ENCODE results near the gene AIFM2. TPM values are rescaled to one million over a fixed set of nuclear protein-coding genes. Genes with fewer than 3 reads are reported as not detected.

AIFM2 gene
- total and polyA plus RNA-seq, 4 donors: 5.0 to 20.3 (median 9.7) TPM

DNA sequence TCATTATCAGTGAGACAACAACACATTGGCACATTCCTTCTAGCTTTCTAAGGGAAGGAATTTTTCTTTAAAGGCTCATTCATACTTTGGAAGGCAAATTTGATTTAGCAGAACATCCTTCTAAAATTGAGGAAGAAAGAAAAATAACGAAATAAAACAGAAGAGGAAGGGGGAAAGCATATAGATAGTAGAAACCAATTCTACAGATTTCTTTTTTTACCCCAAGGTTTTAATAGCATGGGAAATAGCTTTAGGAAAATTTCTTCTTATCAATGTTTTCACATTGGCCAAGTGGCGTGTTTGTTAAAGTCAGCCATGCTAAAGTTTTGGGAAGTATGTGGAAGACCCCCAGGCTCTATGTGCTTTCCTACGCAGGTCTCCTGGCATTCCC, 44.3 kb downstream of the AIFM2 start:
- Histone ChIP-seq H3K9ac (ENCODE audit: low read depth in 1 of 2, low read length in 2 of 2) (no peak overlapping the region), H3K27ac (ENCODE audit: low read depth in 1 of 2, low read length in 2 of 2) (no peak overlapping the region), H3K36me3 (ENCODE audit: control insufficient read depth in 4 of 4, insufficient read depth in 3 of 4, low read depth in 1 of 4, low read length in 3 of 4) (no peaks in the 10 kb centered on the region), H3K9me3 (ENCODE audit: control insufficient read depth in 4 of 4, low read length in 3 of 4) (no peaks in the 10 kb centered on the region), H3K27me3 (ENCODE audit: control insufficient read depth in 4 of 4, insufficient read depth in 4 of 4, low read length in 3 of 4) (no peaks in the 10 kb centered on the region), H3K4me3 (ENCODE audit: low read depth in 1 of 3, low read length in 3 of 3) (no peak overlapping the region), H3K4me1 (ENCODE audit: control insufficient read depth in 4 of 4, insufficient read depth in 4 of 4, low read length in 3 of 4) (peaks cover 4 to 51% (median 32%) of the 10 kb centered on the region in 4 donors)
- TF ChIP-seq YY1 (IDR thresholded peaks at IDR 0.05) (no peak), RXRA (IDR thresholded peaks at IDR 0.05) (no peak), TAF1 (conservative IDR thresholded peaks at IDR 0.05) (no peak), CTCF (IDR thresholded peaks at IDR 0.05; ENCODE audit: low read depth, low read length, missing input control) (no peak), NR2F2 (IDR thresholded peaks at IDR 0.05) (no peak), JUND (IDR thresholded peaks at IDR 0.05) (no peak), SP1 (IDR thresholded peaks at IDR 0.05) (no peak), ATF3 (IDR thresholded peaks at IDR 0.05) (no peak), GABPA (IDR thresholded peaks at IDR 0.05 in 1 of 2, conservative IDR thresholded peaks at IDR 0.05 in 1 of 2) (no peak)
- TF ChIP-seq, protein P1, sequence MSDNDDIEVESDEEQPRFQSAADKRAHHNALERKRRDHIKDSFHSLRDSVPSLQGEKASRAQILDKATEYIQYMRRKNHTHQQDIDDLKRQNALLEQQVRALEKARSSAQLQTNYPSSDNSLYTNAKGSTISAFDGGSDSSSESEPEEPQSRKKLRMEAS (IDR thresholded peaks at IDR 0.05): no peak
- DNase-seq (ENCODE audit: low spot score): no peak
- WGBS: 87% methylated on average over 3 of the region's 3 CpGs

GRCh38 chr10:70087616-70088307, 44.9 kb downstream of the AIFM2 start:
- Histone ChIP-seq H3K9me3 (ENCODE audit: control insufficient read depth in 4 of 4, low read length in 3 of 4) (no peaks in the 10 kb centered on the region), H3K27ac (ENCODE audit: low read depth in 1 of 2, low read length in 2 of 2) (no peak overlapping the region), H3K9ac (ENCODE audit: low read depth in 1 of 2, low read length in 2 of 2) (no peak overlapping the region), H3K27me3 (ENCODE audit: control insufficient read depth in 4 of 4, insufficient read depth in 4 of 4, low read length in 3 of 4) (no peaks in the 10 kb centered on the region), H3K4me1 (ENCODE audit: control insufficient read depth in 4 of 4, insufficient read depth in 4 of 4, low read length in 3 of 4) (peaks cover 4 to 51% (median 32%) of the 10 kb centered on the region in 4 donors), H3K4me3 (ENCODE audit: low read depth in 1 of 3, low read length in 3 of 3) (no peak overlapping the region), H3K36me3 (ENCODE audit: control insufficient read depth in 4 of 4, insufficient read depth in 3 of 4, low read depth in 1 of 4, low read length in 3 of 4) (no peaks in the 10 kb centered on the region)
- no peak for TF ChIP-seq RAD21 (IDR thresholded peaks at IDR 0.05)
- TF ChIP-seq FOXA2 (IDR thresholded peaks at IDR 0.05): no peak
- no peak for DNase-seq (ENCODE audit: low spot score)
- WGBS: 85% methylated on average over 15 of the region's 15 CpGs

- no peaks in the 10 kb centered on the region for H3K36me3 ChIP-seq (ENCODE audit: control insufficient read depth in 4 of 4, insufficient read depth in 3 of 4, low read depth in 1 of 4, low read length in 3 of 4)
- 32% methylated on average over 3 of the region's 3 CpGs for WGBS
- no peak overlapping the region for H3K27ac ChIP-seq (ENCODE audit: low read depth in 1 of 2, low read length in 2 of 2)
- no peak for TF ChIP-seq ATF3 (IDR thresholded peaks at IDR 0.05)
- TF ChIP-seq RAD21 (IDR thresholded peaks at IDR 0.05): peak in 1 of 2 donors; percentile 35
- no peak for TF ChIP-seq FOXA2 (IDR thresholded peaks at IDR 0.05)
- TF ChIP-seq, protein P2, sequence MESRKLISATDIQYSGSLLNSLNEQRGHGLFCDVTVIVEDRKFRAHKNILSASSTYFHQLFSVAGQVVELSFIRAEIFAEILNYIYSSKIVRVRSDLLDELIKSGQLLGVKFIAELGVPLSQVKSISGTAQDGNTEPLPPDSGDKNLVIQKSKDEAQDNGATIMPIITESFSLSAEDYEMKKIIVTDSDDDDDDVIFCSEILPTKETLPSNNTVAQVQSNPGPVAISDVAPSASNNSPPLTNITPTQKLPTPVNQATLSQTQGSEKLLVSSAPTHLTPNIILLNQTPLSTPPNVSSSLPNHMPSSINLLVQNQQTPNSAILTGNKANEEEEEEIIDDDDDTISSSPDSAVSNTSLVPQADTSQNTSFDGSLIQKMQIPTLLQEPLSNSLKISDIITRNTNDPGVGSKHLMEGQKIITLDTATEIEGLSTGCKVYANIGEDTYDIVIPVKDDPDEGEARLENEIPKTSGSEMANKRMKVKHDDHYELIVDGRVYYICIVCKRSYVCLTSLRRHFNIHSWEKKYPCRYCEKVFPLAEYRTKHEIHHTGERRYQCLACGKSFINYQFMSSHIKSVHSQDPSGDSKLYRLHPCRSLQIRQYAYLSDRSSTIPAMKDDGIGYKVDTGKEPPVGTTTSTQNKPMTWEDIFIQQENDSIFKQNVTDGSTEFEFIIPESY (IDR thresholded peaks at IDR 0.05): no peak
- TF ChIP-seq, protein P1 (IDR thresholded peaks at IDR 0.05): no peak
- TF ChIP-seq RXRA (IDR thresholded peaks at IDR 0.05): peak; percentile 22 to 65
- TF ChIP-seq FOXA1 (IDR thresholded peaks at IDR 0.05): no peak
- TF ChIP-seq JUND (IDR thresholded peaks at IDR 0.05): peak in 1 of 2 donors; percentile 37
- TF ChIP-seq HNF4A (conservative IDR thresholded peaks at IDR 0.05): peak; percentile 62 to 71
- no peak for TF ChIP-seq CTCF (IDR thresholded peaks at IDR 0.05; ENCODE audit: low read depth, low read length, missing input control)
- TF ChIP-seq NR2F2 (IDR thresholded peaks at IDR 0.05): no peak
- no peak for TF ChIP-seq YY1 (IDR thresholded peaks at IDR 0.05)
- no peak for TF ChIP-seq EGR1 (IDR thresholded peaks at IDR 0.05; ENCODE audit: low read depth in 2 of 2)
These were observed 46.5 kb downstream of the AIFM2 start for GRCh38 chr10:70085975-70086613.

More at GRCh38 chr10:70085975-70086613, 46.5 kb downstream of the AIFM2 start:
- DNase-seq (ENCODE audit: low spot score): no peak
- H3K27me3 ChIP-seq (ENCODE audit: control insufficient read depth in 4 of 4, insufficient read depth in 4 of 4, low read length in 3 of 4): no peaks in the 10 kb centered on the region
- no peak overlapping the region for H3K9ac ChIP-seq (ENCODE audit: low read depth in 1 of 2, low read length in 2 of 2)
- peaks cover 4 to 40% (median 24%) of the 10 kb centered on the region in 4 donors for H3K4me1 ChIP-seq (ENCODE audit: control insufficient read depth in 4 of 4, insufficient read depth in 4 of 4, low read length in 3 of 4)
- no peaks in the 10 kb centered on the region for H3K9me3 ChIP-seq (ENCODE audit: control insufficient read depth in 4 of 4, low read length in 3 of 4)
- H3K4me3 ChIP-seq (ENCODE audit: low read depth in 1 of 3, low read length in 3 of 3): no peak overlapping the region

Data from liver (tissue), 9 donors.